ENCODE data around the gene UBASH3A.

Gene UBASH3A

GRCh38 chr21:42403611-42404231, at the start of gene UBASH3A:
Gene UBASH3A (plus strand): TSS chr21:42403902. CDS start chr21:42403946, 44 bp downstream.
- no peak for DNase-seq

GRCh38 chr21:42356046-42356445, 47.7 kb upstream of the UBASH3A start:
- no peak for DNase-seq

GRCh38 chr21:42356650-42357049, 47.1 kb upstream of the UBASH3A start:
- no peak for DNase-seq

GRCh38 chr21:42357307-42357706, 46.4 kb upstream of the UBASH3A start:
- DNase-seq: no peak

- no peak for DNase-seq
Measured at GRCh38 chr21:42358261-42358660, 45.4 kb upstream of the UBASH3A start.

- no peak for DNase-seq
Measured at GRCh38 chr21:42358937-42359336, 44.8 kb upstream of the UBASH3A start.

- DNase-seq: no peak
Measured at GRCh38 chr21:42360317-42360716, 43.4 kb upstream of the UBASH3A start.

- peak; percentile 88 for DNase-seq
Measured at GRCh38 chr21:42361286-42361685, 42.4 kb upstream of the UBASH3A start.

GRCh38 chr21:42362198-42362597, 41.5 kb upstream of the UBASH3A start:
- DNase-seq: no peak

- DNase-seq: no peak
Measured at GRCh38 chr21:42362700-42363099, 41.0 kb upstream of the UBASH3A start.

- no peak for DNase-seq
Measured at GRCh38 chr21:42363312-42363711, 40.4 kb upstream of the UBASH3A start.

GRCh38 chr21:42364304-42364865, 39.3 kb upstream of the UBASH3A start:
- no peak for DNase-seq

GRCh38 chr21:42365770-42366169, 37.9 kb upstream of the UBASH3A start:
- DNase-seq: no peak

GRCh38 chr21:42366292-42367010, 37.3 kb upstream of the UBASH3A start, which contains the start of gene TFF1:
Gene TFF1 (minus strand): TSS chr21:42366535. CDS start chr21:42366495, 40 bp downstream.
- DNase-seq: no peak

GRCh38 chr21:42367367-42368165, 36.1 kb upstream of the UBASH3A start:
- DNase-seq: no peak

- DNase-seq: no peak
Measured at GRCh38 chr21:42369821-42370220, 33.9 kb upstream of the UBASH3A start.

- DNase-seq: no peak
Measured at GRCh38 chr21:42370894-42371654, 32.6 kb upstream of the UBASH3A start.

- DNase-seq: no peak
Measured at GRCh38 chr21:42373196-42373907, 30.4 kb upstream of the UBASH3A start.

GRCh38 chr21:42373908-42374455, 29.7 kb upstream of the UBASH3A start:
- no peak for DNase-seq

GRCh38 chr21:42374457-42374856, 29.2 kb upstream of the UBASH3A start:
- no peak for DNase-seq

- DNase-seq: no peak
Measured at GRCh38 chr21:42374864-42375499, 28.7 kb upstream of the UBASH3A start.
